ENCODE results near the gene TMEM179. TPM values are rescaled to one million over a fixed set of nuclear protein-coding genes. Genes with fewer than 3 reads are reported as not detected.

The TMEM179 gene
- total RNA-seq, 4 donors from 2014 or later = 1.1 to 10.5 (median 1.4) TPM; not detected in 1

DNA sequence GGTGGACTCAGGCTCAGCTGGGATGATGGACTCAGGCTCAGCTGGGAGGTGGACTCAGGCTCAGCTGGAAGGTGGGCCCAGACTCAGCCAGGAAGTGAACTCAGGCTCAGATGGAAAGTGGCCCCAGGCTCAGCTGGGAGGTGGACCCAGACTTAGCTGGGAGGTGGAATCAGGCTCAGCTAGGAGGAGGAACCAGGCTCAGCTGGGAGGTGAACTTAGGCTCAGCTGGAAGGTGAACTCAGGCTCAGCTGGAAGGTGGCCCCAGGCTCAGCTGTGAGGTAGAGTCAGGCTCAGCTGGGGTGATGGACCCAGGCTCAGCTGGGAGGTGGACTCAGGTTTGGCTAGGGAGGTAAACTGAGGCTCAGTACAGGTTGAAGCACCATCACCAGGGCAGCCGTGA lies 46.8 kb downstream of the TMEM179 start:
- Histone ChIP-seq H3K9me3 (no peaks in the 10 kb centered on the region), H3K4me3 (no peak overlapping the region), H3K27ac (no peak overlapping the region), H3K4me1 (no peaks in the 10 kb centered on the region), H3K27me3 (peaks cover 4% of the 10 kb centered on the region), H3K36me3 (no peaks in the 10 kb centered on the region)
- in situ Hi-C loops (cut with MboI; ENCODE audit: low pct_ligation_motif_present in 1 of 4, low pct_unique_long_range_greater_than_20kb in 1 of 4, low sequenced_read_pairs in 3 of 4) (loop anchor here (25.0 kb wide), 1 partner anchor 420 kb away; the partner anchor contains the start of gene KIF26A (in 4 of the 4)), intact Hi-C loops (cut with DNase I; ENCODE audit: low total_unique reads) (no loop called here)
- peak; percentile 3 for DNase-seq
- WGBS, 2 donors (ENCODE audit: low coverage in 1 of 2) = 85 to 100% methylated on average over 1 of the region's 1 CpG
- TF ChIP-seq POLR2A (IDR thresholded peaks at IDR 0.05) = no peak
- no peak for TF ChIP-seq EP300 (IDR thresholded peaks at IDR 0.05; ENCODE audit: low read depth)
- TF ChIP-seq, protein P1, sequence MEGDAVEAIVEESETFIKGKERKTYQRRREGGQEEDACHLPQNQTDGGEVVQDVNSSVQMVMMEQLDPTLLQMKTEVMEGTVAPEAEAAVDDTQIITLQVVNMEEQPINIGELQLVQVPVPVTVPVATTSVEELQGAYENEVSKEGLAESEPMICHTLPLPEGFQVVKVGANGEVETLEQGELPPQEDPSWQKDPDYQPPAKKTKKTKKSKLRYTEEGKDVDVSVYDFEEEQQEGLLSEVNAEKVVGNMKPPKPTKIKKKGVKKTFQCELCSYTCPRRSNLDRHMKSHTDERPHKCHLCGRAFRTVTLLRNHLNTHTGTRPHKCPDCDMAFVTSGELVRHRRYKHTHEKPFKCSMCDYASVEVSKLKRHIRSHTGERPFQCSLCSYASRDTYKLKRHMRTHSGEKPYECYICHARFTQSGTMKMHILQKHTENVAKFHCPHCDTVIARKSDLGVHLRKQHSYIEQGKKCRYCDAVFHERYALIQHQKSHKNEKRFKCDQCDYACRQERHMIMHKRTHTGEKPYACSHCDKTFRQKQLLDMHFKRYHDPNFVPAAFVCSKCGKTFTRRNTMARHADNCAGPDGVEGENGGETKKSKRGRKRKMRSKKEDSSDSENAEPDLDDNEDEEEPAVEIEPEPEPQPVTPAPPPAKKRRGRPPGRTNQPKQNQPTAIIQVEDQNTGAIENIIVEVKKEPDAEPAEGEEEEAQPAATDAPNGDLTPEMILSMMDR (IDR thresholded peaks at IDR 0.05) = no peak
- TF ChIP-seq POLR2AphosphoS5 (IDR thresholded peaks at IDR 0.05) = no peak

DNA sequence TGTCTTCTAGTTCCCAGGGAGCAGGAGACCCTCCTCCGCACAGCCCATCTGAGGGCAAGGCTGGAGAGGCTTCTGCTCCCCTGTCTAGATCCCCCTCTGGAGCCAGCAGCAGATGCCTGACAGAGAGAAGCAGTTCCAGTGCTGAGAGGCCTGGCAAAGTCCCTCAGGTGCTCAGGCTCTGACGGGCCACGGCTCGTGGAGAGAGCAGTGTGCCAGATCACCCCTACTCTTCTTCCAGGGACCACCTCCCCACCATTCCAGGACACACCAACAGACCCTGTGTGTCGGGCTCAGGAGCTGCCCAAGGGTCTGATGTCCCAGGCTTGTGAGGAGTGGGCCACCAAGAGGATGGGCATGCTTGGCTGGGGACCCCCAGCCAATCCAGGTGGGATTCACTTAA lies 47.5 kb downstream of the TMEM179 start:
- Histone ChIP-seq H3K9me3 (no peaks in the 10 kb centered on the region), H3K27me3 (peaks cover 4% of the 10 kb centered on the region), H3K36me3 (no peaks in the 10 kb centered on the region), H3K27ac (no peak overlapping the region), H3K4me1 (no peaks in the 10 kb centered on the region), H3K4me3 (no peak overlapping the region)
- no peak for DNase-seq
- WGBS, 2 donors (ENCODE audit: low coverage in 1 of 2) = 81% methylated on average over 5 of the region's 5 CpGs; no CpG with 5 or more reads in 1 of the 2 donors
- TF ChIP-seq POLR2A (IDR thresholded peaks at IDR 0.05) (no peak), POLR2AphosphoS5 (IDR thresholded peaks at IDR 0.05) (no peak), EP300 (IDR thresholded peaks at IDR 0.05; ENCODE audit: low read depth) (no peak)
- TF ChIP-seq, protein P1 (IDR thresholded peaks at IDR 0.05) = no peak
- in situ Hi-C loops (cut with MboI; ENCODE audit: low pct_ligation_motif_present in 1 of 4, low pct_unique_long_range_greater_than_20kb in 1 of 4, low sequenced_read_pairs in 3 of 4) = loop anchor here (25.0 kb wide), 1 partner anchor 420 kb away; the partner anchor contains the start of gene KIF26A (in 4 of the 4)
- intact Hi-C loops (cut with DNase I; ENCODE audit: low total_unique reads) = no loop called here

DNA sequence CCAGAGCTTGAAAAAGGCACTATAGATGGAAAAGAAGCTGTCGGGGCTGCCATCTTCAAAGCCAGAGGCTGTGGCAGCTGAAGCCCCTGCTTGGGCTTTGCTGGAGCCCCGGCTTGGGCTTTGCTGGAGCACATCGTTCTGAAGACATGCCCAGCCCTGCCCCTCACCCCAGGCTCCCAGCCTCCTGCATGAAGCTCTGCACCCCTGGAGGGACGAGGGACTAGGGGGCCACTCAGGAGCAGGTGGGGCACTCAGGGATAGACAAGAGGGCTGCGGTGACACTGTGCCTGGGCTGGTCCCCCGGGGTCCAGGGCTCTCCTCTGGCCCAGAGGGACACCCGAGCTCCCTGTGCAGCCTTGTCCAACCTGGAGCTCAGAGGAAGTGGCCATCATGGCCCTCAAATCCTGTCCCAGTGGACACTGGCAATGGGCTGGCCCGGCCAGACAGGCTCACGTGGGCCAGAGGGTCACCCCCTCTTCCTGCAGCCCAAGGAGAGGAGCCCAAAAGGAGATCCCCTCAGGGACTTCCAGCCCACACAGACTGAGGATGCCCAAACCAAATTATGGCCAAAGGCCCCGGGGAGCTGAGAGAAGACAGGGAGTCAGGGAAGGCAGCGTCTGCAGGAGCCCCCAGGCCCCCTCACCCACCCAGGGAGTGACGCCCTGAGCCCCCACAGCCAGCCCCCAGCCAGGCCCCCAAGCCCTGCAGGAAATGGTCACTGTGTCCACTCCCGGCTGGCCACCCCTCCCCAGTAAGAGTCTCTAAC lies 48.1 kb downstream of the TMEM179 start:
- WGBS, 2 donors (ENCODE audit: low coverage in 1 of 2) = 68% methylated on average over 13 of the region's 13 CpGs; no CpG with 5 or more reads in 1 of the 2 donors
- intact Hi-C loops (cut with DNase I; ENCODE audit: low total_unique reads) = no loop called here
- TF ChIP-seq EP300 (IDR thresholded peaks at IDR 0.05; ENCODE audit: low read depth) = no peak
- TF ChIP-seq, protein P1 (IDR thresholded peaks at IDR 0.05) = no peak
- no peak for TF ChIP-seq POLR2AphosphoS5 (IDR thresholded peaks at IDR 0.05)
- no peak for TF ChIP-seq POLR2A (IDR thresholded peaks at IDR 0.05)
- Histone ChIP-seq H3K27ac (no peak overlapping the region), H3K4me3 (no peak overlapping the region), H3K36me3 (no peaks in the 10 kb centered on the region), H3K27me3 (peaks cover 4% of the 10 kb centered on the region), H3K9me3 (no peaks in the 10 kb centered on the region), H3K4me1 (no peaks in the 10 kb centered on the region)
- in situ Hi-C loops (cut with MboI; ENCODE audit: low pct_ligation_motif_present in 1 of 4, low pct_unique_long_range_greater_than_20kb in 1 of 4, low sequenced_read_pairs in 3 of 4) = loop anchor here (25.0 kb wide), 1 partner anchor 419 kb away; the partner anchor contains the start of gene KIF26A (in 4 of the 4)
- peak; percentile 3 for DNase-seq

DNA sequence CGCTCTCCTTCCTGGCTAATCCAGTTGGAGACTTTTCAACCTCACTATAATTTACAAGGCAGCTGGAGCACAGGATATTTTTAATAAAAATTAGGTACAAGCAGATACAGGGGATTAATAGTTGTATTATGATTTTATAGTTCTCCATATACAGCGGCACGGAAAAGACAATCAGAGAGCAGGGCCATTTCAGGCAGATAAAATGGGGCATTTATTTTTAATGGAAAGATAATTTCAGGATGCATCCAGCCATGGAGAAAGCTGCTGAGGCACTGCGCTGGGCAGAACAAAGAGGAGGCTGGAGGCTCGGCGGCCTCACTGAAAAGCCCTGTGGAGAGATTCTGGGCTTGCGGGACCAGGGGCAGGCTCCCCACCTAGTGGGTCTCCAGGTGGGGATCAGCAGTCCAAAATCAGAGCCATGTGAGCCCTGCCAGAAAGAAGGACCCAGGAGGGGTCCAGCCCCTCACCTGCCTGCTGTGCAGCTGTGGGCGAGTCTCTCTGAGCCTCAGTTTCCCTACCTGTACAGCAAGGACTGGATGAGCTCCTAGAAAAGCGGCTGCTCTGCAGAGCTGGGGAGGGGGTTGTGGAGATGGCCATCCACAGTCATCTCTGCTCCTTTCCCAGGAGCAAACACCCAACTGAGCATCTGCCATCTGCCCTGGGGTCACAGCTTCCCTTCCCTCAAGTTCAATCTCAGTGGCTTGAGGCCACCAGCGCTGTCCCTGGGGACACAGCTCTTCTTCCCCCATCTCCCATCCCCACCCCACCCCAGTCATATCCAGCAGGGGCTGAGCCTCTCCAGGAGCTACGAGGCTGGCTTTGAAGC lies 48.9 kb downstream of the TMEM179 start:
- Histone ChIP-seq H3K9me3 (no peaks in the 10 kb centered on the region), H3K27me3 (no peaks in the 10 kb centered on the region), H3K36me3 (no peaks in the 10 kb centered on the region), H3K4me3 (no peak overlapping the region), H3K4me1 (no peaks in the 10 kb centered on the region), H3K27ac (no peak overlapping the region)
- TF ChIP-seq EP300 (IDR thresholded peaks at IDR 0.05; ENCODE audit: low read depth) = no peak
- TF ChIP-seq POLR2AphosphoS5 (IDR thresholded peaks at IDR 0.05) = no peak
- no peak for TF ChIP-seq POLR2A (IDR thresholded peaks at IDR 0.05)
- TF ChIP-seq, protein P1 (IDR thresholded peaks at IDR 0.05) = no peak
- no peak for DNase-seq
- in situ Hi-C loops (cut with MboI; ENCODE audit: low pct_ligation_motif_present in 1 of 4, low pct_unique_long_range_greater_than_20kb in 1 of 4, low sequenced_read_pairs in 3 of 4) = loop anchor here (25.0 kb wide), 1 partner anchor 418 kb away; the partner anchor contains the start of gene KIF26A (in 4 of the 4)
- WGBS, 2 donors (ENCODE audit: low coverage in 1 of 2) = 86 to 90% methylated on average over 2 to 11 of the region's 11 CpGs
- intact Hi-C loops (cut with DNase I; ENCODE audit: low total_unique reads) = no loop called here
